ENCODE results near the gene IGF1R. TPM values are rescaled to one million over a fixed set of nuclear protein-coding genes. Genes with fewer than 3 reads are reported as not detected.

IGF1R gene
- total RNA-seq, 2 donors from 2014 or later = 35.0 to 37.0 TPM

GRCh38 chr15:98649472-98650416 is 1.4 kb downstream of the IGF1R start:
- intact Hi-C loops (cut with DNase I) = loop anchor here (10.0 kb wide), 1 partner anchor 415 kb away; no protein-coding TSS in a partner anchor
- peak overlapping the region; percentile 85 for H3K4me3 ChIP-seq
- H3K4me1 ChIP-seq = no peaks in the 10 kb centered on the region
- DNase-seq = peak; percentile 52
- H3K9ac ChIP-seq (ENCODE audit: low read depth in 2 of 2, low read length in 2 of 2) = peak overlapping the region; percentile 86 to 87
- H3K36me3 ChIP-seq = no peaks in the 10 kb centered on the region
- no peaks in the 10 kb centered on the region for H3K27me3 ChIP-seq
- peak overlapping the region; percentile 89 for H3K27ac ChIP-seq
- TF ChIP-seq, protein P1, sequence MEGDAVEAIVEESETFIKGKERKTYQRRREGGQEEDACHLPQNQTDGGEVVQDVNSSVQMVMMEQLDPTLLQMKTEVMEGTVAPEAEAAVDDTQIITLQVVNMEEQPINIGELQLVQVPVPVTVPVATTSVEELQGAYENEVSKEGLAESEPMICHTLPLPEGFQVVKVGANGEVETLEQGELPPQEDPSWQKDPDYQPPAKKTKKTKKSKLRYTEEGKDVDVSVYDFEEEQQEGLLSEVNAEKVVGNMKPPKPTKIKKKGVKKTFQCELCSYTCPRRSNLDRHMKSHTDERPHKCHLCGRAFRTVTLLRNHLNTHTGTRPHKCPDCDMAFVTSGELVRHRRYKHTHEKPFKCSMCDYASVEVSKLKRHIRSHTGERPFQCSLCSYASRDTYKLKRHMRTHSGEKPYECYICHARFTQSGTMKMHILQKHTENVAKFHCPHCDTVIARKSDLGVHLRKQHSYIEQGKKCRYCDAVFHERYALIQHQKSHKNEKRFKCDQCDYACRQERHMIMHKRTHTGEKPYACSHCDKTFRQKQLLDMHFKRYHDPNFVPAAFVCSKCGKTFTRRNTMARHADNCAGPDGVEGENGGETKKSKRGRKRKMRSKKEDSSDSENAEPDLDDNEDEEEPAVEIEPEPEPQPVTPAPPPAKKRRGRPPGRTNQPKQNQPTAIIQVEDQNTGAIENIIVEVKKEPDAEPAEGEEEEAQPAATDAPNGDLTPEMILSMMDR (IDR thresholded peaks at IDR 0.05) = no peak
- no peaks in the 10 kb centered on the region for H3K9me3 ChIP-seq

DNA sequence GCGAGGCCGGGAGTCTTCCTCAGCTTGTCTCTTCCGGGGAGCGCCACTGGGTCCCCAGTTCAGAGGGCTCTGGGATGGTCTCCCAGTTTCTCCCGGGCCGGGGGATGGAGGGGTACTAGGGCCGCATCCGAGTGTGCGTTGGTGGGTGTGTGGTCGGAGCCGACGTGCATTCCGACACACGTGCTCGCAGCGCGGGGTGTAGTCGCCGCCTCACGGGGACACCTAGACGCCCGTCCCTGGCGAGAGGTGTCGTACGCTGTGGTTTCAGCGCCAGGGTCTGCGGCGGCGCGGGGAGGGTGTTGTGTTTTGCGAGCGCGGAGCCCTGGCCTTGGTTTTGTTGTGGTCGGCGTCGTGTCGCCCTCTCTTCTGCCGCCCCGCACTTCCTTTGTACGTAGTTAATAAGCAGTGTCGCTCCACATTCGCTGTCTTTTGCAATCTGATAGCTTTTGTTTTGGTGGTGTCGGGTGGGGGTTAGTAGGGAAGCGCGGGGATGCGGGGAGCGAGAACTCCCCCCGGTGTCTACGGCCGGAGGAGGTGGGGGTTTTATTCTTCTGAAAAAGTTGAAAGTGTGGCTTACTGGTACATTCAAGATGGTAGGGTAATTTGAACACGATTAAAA is 2.2 kb downstream of the IGF1R start:
- H3K4me1 ChIP-seq = no peaks in the 10 kb centered on the region
- intact Hi-C loops (cut with DNase I) = loop anchor here (10.0 kb wide), 1 partner anchor 414 kb away; no protein-coding TSS in a partner anchor
- TF ChIP-seq, protein P1 (IDR thresholded peaks at IDR 0.05) = no peak
- H3K9ac ChIP-seq (ENCODE audit: low read depth in 2 of 2, low read length in 2 of 2) = peak overlapping the region; percentile 86 to 87
- H3K36me3 ChIP-seq = no peaks in the 10 kb centered on the region
- H3K9me3 ChIP-seq = no peaks in the 10 kb centered on the region
- DNase-seq = peak; percentile 53
- H3K4me3 ChIP-seq = peak overlapping the region; percentile 85
- peak overlapping the region; percentile 89 for H3K27ac ChIP-seq
- H3K27me3 ChIP-seq = no peaks in the 10 kb centered on the region

GRCh38 chr15:98651036-98651481 is 2.7 kb downstream of the IGF1R start:
- H3K27me3 ChIP-seq = no peaks in the 10 kb centered on the region
- H3K36me3 ChIP-seq = no peaks in the 10 kb centered on the region
- no peaks in the 10 kb centered on the region for H3K4me1 ChIP-seq
- H3K9ac ChIP-seq (ENCODE audit: low read depth in 2 of 2, low read length in 2 of 2) = peak overlapping the region; percentile 86 to 87
- H3K4me3 ChIP-seq = peak overlapping the region; percentile 85
- peak; percentile 41 for DNase-seq
- peak overlapping the region; percentile 89 for H3K27ac ChIP-seq
- TF ChIP-seq, protein P1 (IDR thresholded peaks at IDR 0.05) = no peak
- intact Hi-C loops (cut with DNase I) = loop anchor here (10.0 kb wide), 1 partner anchor 414 kb away; no protein-coding TSS in a partner anchor
- no peaks in the 10 kb centered on the region for H3K9me3 ChIP-seq

DNA sequence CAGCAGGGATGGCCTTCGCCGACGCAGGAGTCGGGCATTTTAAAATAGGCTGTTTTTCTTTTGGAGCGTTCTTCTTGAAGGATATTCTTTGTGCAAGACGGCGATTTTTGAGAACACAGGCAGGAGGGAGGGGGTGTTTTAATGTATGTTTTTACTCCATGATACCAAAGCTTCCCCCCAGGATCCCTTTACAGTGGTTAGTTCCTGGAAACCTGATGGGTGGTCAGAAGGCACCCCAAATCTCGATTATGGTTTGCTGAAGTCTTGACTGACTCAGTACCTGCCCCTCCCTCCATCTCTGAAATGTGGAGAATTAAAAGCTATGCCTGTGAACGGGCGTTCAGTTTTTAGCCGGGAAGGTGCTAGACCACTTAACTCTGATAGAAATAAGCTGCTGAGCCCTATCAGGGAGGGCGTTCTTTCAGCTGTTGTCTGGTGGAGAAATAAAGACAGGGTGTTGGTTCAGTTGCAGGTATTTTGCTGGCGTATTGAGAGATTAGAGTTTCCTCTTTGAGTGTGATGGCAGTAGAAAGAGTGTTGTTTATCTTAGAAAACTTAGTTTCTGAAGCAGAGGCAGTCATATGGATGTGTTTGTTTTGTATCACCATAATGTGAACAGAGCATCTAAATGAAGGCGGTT is 3.4 kb downstream of the IGF1R start:
- H3K36me3 ChIP-seq = no peaks in the 10 kb centered on the region
- peak overlapping the region; percentile 86 to 87 for H3K9ac ChIP-seq (ENCODE audit: low read depth in 2 of 2, low read length in 2 of 2)
- peak overlapping the region; percentile 85 for H3K4me3 ChIP-seq
- no peaks in the 10 kb centered on the region for H3K27me3 ChIP-seq
- TF ChIP-seq, protein P1 (IDR thresholded peaks at IDR 0.05) = no peak
- DNase-seq = peak; percentile 36
- peak overlapping the region; percentile 89 for H3K27ac ChIP-seq
- no peaks in the 10 kb centered on the region for H3K4me1 ChIP-seq
- intact Hi-C loops (cut with DNase I) = loop anchor here (10.0 kb wide), 1 partner anchor 413 kb away; no protein-coding TSS in a partner anchor
- no peaks in the 10 kb centered on the region for H3K9me3 ChIP-seq

DNA sequence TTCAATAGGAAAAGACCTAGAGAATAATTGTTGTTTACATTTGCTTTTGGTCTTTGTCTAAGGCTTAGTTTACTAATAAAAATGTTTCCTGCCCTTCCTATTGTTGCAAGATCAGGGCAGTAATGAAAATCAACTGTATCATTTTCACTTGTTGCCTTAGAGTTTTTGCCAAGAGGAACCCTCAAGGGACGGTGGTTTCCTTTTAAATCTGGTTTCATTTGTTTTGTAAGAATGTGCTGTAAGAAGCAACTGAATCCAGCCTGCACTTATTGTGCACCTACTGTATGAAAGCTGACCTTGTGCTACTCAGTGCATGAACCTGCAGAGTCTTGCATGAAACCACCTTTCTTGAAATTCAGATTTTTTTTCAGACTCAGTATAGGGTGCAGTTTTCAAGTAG is 5.3 kb downstream of the IGF1R start:
- peaks cover 3% of the 10 kb centered on the region for H3K4me1 ChIP-seq
- intact Hi-C loops (cut with DNase I) = loop anchor here (10.0 kb wide), 1 partner anchor 411 kb away; no protein-coding TSS in a partner anchor
- no peak for DNase-seq
- H3K4me3 ChIP-seq = no peak overlapping the region
- no peak overlapping the region for H3K27ac ChIP-seq
- TF ChIP-seq, protein P1 (IDR thresholded peaks at IDR 0.05) = no peak
- H3K9ac ChIP-seq (ENCODE audit: low read depth in 2 of 2, low read length in 2 of 2) = no peak overlapping the region
- H3K36me3 ChIP-seq = no peaks in the 10 kb centered on the region
- no peaks in the 10 kb centered on the region for H3K9me3 ChIP-seq
- no peaks in the 10 kb centered on the region for H3K27me3 ChIP-seq

Measured in colonic mucosa (tissue), 4 donors.